ENCODE measurements around the gene EFCAB14. TPM values are rescaled to one million over a fixed set of nuclear protein-coding genes. Genes with fewer than 3 reads are reported as not detected.

The EFCAB14 gene
- total and polyA plus RNA-seq, 9 of the 15 experiments (the other 6 are each of a cell fraction or from before 2014, with no cell fraction given) = 7.3 to 49.0 (median 37.3) TPM

DNA sequence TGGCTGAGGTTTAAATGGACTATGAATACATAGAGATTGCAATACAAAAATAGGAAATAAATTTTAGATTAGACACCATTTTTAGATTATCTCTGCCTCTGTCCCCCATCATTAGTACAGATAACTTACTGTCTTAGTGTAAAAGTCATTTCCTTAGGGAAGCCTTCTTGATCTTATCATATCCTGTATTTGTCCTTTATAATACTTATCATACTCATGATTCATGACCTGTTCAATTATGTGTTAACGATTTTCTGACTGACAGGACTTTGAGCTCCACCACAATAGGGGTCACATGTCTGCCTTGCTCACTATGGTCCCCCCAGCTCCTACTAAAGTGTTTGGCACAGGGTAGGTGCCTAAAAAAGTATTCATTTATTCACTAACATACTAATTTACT lies 32.7 kb downstream of the EFCAB14 start:
- FAIRE-seq = no peak
- TF ChIP-seq PML (IDR thresholded peaks at IDR 0.05; ENCODE audit: low read length) = no peak
- BruUV-seq (replicated peaks) = no TSS peak
- Histone ChIP-seq H3K9me3 (replicated peaks; ENCODE audit: control insufficient read depth, insufficient read depth, low read depth, low read length) (no peaks in the 10 kb centered on the region), H3K4me3 (no peak overlapping the region), H3K79me2 (ENCODE audit: control insufficient read depth, insufficient read depth, low read length) (no peaks in the 10 kb centered on the region), H3K27me3 (ENCODE audit: control insufficient read depth in 2 of 2, insufficient read depth in 2 of 2, low read length in 2 of 2) (no peaks in the 10 kb centered on the region), H2AFZ (ENCODE audit: low read depth, low read length) (no peak overlapping the region), H3K9me1 (ENCODE audit: control insufficient read depth, insufficient read depth, low read length) (no peaks in the 10 kb centered on the region), H3K9ac (ENCODE audit: insufficient read depth in 1 of 2, low read depth in 2 of 2, low read length in 2 of 2) (no peak overlapping the region), H3K4me1 (replicated peaks in 1 of 2; ENCODE audit: control insufficient read depth in 2 of 2, insufficient read depth in 2 of 2, low read length in 2 of 2) (no peaks in the 10 kb centered on the region), H3K27ac (ENCODE audit: extremely low read depth, low read depth, low read length) (no peak overlapping the region), H3K4me2 (ENCODE audit: insufficient read depth, low read length) (no peak overlapping the region), H3K36me3 (ENCODE audit: control insufficient read depth, insufficient read depth, low read length) (peaks cover 99% of the 10 kb centered on the region), H4K20me1 (replicated peaks; ENCODE audit: control insufficient read depth, insufficient read depth, low read length) (no peaks in the 10 kb centered on the region)
- ChIA-PET POLR2A (interaction anchor here (1.0 to 1.6 kb wide), 2 partner anchors 9 to 21 kb away, joined by 3 to 5 read pairs; no protein-coding TSS in a partner anchor), CTCF (ENCODE audit: low intra/inter-chr PET ratio) (no interaction called here)
- in situ Hi-C loops (cut with MboI) = no loop called here
- no peak for ATAC-seq
- no peak for DNase-seq (ENCODE audit: extremely low read depth in 1 of 4, low spot score in 3 of 4)
- 15% methylated on average over 1 of the region's 1 CpG for WGBS (ENCODE audit: insufficient coverage, low coverage, missing lambda C conversion rate)
- intact Hi-C loops (cut with micrococcal nuclease) = no loop called here

DNA sequence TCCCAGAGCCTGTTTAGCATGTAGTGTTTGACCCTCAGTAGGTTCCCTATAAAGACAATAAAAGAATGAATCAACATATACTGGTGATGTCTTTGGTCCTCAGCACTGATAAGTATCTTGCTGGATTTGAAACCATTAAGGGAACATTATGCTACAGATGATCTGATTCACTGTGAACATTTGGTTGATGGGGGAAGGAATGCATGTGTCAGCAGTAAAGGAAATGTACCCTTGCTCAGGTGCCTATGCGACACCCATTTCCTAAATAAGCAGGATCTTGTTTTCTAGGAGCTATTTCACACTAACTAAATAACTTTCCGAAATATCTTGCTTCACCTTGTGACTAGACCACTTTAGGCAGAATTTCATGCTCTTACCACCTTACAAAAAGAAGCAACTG lies 34.2 kb downstream of the EFCAB14 start:
- TF ChIP-seq ZNF316 (IDR thresholded peaks at IDR 0.05) (peak; percentile 44; the same call in 1 of the 2 replicates), MAFK (IDR thresholded peaks at IDR 0.05; ENCODE audit: low read length) (0 out of 2 replicates have a peak, but pooled peaks have one; percentile 36), C11orf30 (IDR thresholded peaks at IDR 0.05; ENCODE audit: low read depth) (peak; percentile 26; the same call in 1 of the 2 replicates), MAFF (IDR thresholded peaks at IDR 0.05; ENCODE audit: low read length) (0 out of 2 replicates have a peak, but pooled peaks have one; percentile 13), BRCA1 (IDR thresholded peaks at IDR 0.05) (no peak), BRCA1 (CRISPR knock-in tag; IDR thresholded peaks at IDR 0.05) (no peak)
- no peak for ATAC-seq
- Histone ChIP-seq H3K27ac (ENCODE audit: extremely low read depth, low read depth, low read length) (no peak overlapping the region), H3K9me1 (ENCODE audit: control insufficient read depth, insufficient read depth, low read length) (no peaks in the 10 kb centered on the region), H3K27me3 (ENCODE audit: control insufficient read depth in 2 of 2, insufficient read depth in 2 of 2, low read length in 2 of 2) (no peaks in the 10 kb centered on the region), H4K20me1 (replicated peaks; ENCODE audit: control insufficient read depth, insufficient read depth, low read length) (no peaks in the 10 kb centered on the region), H3K9ac (ENCODE audit: insufficient read depth in 1 of 2, low read depth in 2 of 2, low read length in 2 of 2) (no peak overlapping the region), H3K9me3 (replicated peaks; ENCODE audit: control insufficient read depth, insufficient read depth, low read depth, low read length) (no peaks in the 10 kb centered on the region), H3K4me1 (replicated peaks in 1 of 2; ENCODE audit: control insufficient read depth in 2 of 2, insufficient read depth in 2 of 2, low read length in 2 of 2) (no peaks in the 10 kb centered on the region), H3K4me3 (no peak overlapping the region), H3K4me2 (ENCODE audit: insufficient read depth, low read length) (no peak overlapping the region), H2AFZ (ENCODE audit: low read depth, low read length) (no peak overlapping the region), H3K79me2 (ENCODE audit: control insufficient read depth, insufficient read depth, low read length) (no peaks in the 10 kb centered on the region), H3K36me3 (ENCODE audit: control insufficient read depth, insufficient read depth, low read length) (peaks cover 100% of the 10 kb centered on the region)
- no peak for DNase-seq (ENCODE audit: extremely low read depth in 1 of 4, low spot score in 3 of 4)
- WGBS (ENCODE audit: insufficient coverage, low coverage, missing lambda C conversion rate) = 86% methylated on average over 2 of the region's 2 CpGs
- BruUV-seq (replicated peaks) = no TSS peak
- in situ Hi-C loops (cut with MboI) = no loop called here
- FAIRE-seq = no peak
- ChIA-PET POLR2A (interaction anchor here (0.6 to 1.6 kb wide), 5 partner anchors 10 to 19 kb away, joined by 3 to 5 read pairs (median 4); no protein-coding TSS in a partner anchor), CTCF (ENCODE audit: low intra/inter-chr PET ratio) (no interaction called here)
- intact Hi-C loops (cut with micrococcal nuclease) = no loop called here

Data from K562 (cell line).